ENCODE results near the gene MGAT5. TPM values are rescaled to one million over a fixed set of nuclear protein-coding genes. Genes with fewer than 3 reads are reported as not detected.

MGAT5 gene
- total RNA-seq, 4 donors from 2014 or later, result 47.4 to 56.4 (median 50.3) TPM

GRCh38 chr2:134441153-134441863 lies 187.4 kb downstream of the MGAT5 start:
- Histone ChIP-seq H3K27me3 (no peaks in the 10 kb centered on the region), H3K9me3 (no peaks in the 10 kb centered on the region), H3K4me1 (peaks cover 7 to 11% (median 9%) of the 10 kb centered on the region in 4 donors), H3K36me3 (peaks cover 6 to 62% (median 43%) of the 10 kb centered on the region in 4 donors), H3K27ac (replicated peaks in 1 of 4) (no peak overlapping the region), H3K4me3 (no peak overlapping the region)
- intact Hi-C loops (cut with DNase I), result no loop called here
- WGBS, result 98% methylated on average over 11 of the region's 11 CpGs
- TF ChIP-seq POLR2A (IDR thresholded peaks at IDR 0.05; ENCODE audit: low read depth) (no peak), EP300 (IDR thresholded peaks at IDR 0.05) (no peak), POLR2AphosphoS5 (IDR thresholded peaks at IDR 0.05) (no peak)
- TF ChIP-seq, protein P1, sequence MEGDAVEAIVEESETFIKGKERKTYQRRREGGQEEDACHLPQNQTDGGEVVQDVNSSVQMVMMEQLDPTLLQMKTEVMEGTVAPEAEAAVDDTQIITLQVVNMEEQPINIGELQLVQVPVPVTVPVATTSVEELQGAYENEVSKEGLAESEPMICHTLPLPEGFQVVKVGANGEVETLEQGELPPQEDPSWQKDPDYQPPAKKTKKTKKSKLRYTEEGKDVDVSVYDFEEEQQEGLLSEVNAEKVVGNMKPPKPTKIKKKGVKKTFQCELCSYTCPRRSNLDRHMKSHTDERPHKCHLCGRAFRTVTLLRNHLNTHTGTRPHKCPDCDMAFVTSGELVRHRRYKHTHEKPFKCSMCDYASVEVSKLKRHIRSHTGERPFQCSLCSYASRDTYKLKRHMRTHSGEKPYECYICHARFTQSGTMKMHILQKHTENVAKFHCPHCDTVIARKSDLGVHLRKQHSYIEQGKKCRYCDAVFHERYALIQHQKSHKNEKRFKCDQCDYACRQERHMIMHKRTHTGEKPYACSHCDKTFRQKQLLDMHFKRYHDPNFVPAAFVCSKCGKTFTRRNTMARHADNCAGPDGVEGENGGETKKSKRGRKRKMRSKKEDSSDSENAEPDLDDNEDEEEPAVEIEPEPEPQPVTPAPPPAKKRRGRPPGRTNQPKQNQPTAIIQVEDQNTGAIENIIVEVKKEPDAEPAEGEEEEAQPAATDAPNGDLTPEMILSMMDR (IDR thresholded peaks at IDR 0.05), result no peak
- DNase-seq (ENCODE audit: extremely low spot score), result no peak

- WGBS, result 86% methylated on average over 9 of the region's 11 CpGs
- Histone ChIP-seq H3K4me1 (peaks cover 7 to 16% (median 11%) of the 10 kb centered on the region in 4 donors), H3K36me3 (peaks cover 6 to 69% (median 50%) of the 10 kb centered on the region in 4 donors), H3K27ac (replicated peaks in 1 of 4) (no peak overlapping the region), H3K27me3 (no peaks in the 10 kb centered on the region), H3K4me3 (no peak overlapping the region), H3K9me3 (no peaks in the 10 kb centered on the region)
- TF ChIP-seq, protein P1 (IDR thresholded peaks at IDR 0.05), result no peak
- TF ChIP-seq EP300 (IDR thresholded peaks at IDR 0.05) (no peak), POLR2AphosphoS5 (IDR thresholded peaks at IDR 0.05) (no peak), POLR2A (IDR thresholded peaks at IDR 0.05; ENCODE audit: low read depth) (no peak)
- no peak for DNase-seq (ENCODE audit: extremely low spot score)
- intact Hi-C loops (cut with DNase I), result no loop called here
These were observed 190.1 kb downstream of the MGAT5 start for GRCh38 chr2:134443814-134444480.

DNA sequence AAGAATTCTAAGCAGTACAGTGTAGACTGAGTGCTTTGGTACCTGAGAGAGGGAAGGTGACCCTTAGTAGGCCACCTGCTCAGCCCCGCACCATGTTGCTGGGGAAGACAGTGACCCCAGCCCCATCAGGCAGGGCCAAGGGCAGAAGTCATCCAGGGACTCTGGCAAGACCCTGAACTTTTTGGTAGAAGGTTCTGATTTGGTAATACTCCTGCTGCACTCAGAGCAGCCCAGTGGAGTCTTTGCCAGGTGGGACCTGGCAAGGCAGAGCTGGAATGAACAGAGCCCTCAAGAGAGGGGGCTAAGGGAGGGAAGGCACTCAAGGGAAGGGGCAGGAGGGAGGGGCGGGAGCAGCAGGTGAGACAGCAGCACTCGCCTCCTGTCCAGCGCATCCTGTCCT lies 191.2 kb downstream of the MGAT5 start:
- TF ChIP-seq POLR2AphosphoS5 (IDR thresholded peaks at IDR 0.05), result no peak
- TF ChIP-seq, protein P1 (IDR thresholded peaks at IDR 0.05), result no peak
- TF ChIP-seq POLR2A (IDR thresholded peaks at IDR 0.05; ENCODE audit: low read depth), result no peak
- TF ChIP-seq EP300 (IDR thresholded peaks at IDR 0.05), result no peak
- Histone ChIP-seq H3K27ac (replicated peaks in 1 of 4) (no peak overlapping the region), H3K36me3 (peaks cover 6 to 78% (median 56%) of the 10 kb centered on the region in 4 donors), H3K9me3 (no peaks in the 10 kb centered on the region), H3K4me1 (peaks cover 7 to 16% (median 11%) of the 10 kb centered on the region in 4 donors), H3K4me3 (no peak overlapping the region), H3K27me3 (no peaks in the 10 kb centered on the region)
- DNase-seq (ENCODE audit: extremely low spot score), result no peak
- 100% methylated on average over 4 of the region's 4 CpGs for WGBS
- intact Hi-C loops (cut with DNase I), result no loop called here

DNA sequence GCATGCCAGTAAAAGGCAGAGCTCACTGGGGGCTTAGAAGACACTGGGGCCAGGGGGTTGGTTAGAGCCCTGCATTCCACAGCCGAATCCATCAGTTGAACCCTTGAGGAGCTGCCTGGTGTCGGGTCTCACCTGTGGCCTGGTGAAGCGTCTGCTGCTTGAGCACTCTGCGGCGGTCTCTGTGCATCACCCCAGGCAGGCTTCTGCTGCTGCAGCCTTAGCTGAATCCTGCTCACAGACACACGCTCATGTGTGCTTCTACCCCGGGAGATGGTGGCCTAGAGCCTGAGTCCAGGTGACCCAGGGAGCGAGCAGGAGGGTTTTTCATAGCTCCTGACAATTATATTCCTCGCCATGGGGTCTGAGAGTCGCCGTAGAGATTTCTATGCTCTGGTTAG lies 192.1 kb downstream of the MGAT5 start:
- H3K36me3 ChIP-seq, result peaks cover 6 to 75% (median 56%) of the 10 kb centered on the region in 4 donors
- intact Hi-C loops (cut with DNase I), result no loop called here

More for the DNA sequence above, 192.1 kb downstream of the MGAT5 start:
- DNase-seq (ENCODE audit: extremely low spot score), result no peak
- Histone ChIP-seq H3K27me3 (no peaks in the 10 kb centered on the region), H3K27ac (replicated peaks in 1 of 4) (no peak overlapping the region), H3K4me3 (no peak overlapping the region), H3K9me3 (no peaks in the 10 kb centered on the region), H3K4me1 (peaks cover 7 to 16% (median 11%) of the 10 kb centered on the region in 4 donors)
- 82% methylated on average over 11 of the region's 11 CpGs for WGBS
- TF ChIP-seq, protein P1 (IDR thresholded peaks at IDR 0.05), result no peak
- TF ChIP-seq EP300 (IDR thresholded peaks at IDR 0.05), result no peak
- TF ChIP-seq POLR2AphosphoS5 (IDR thresholded peaks at IDR 0.05), result no peak
- no peak for TF ChIP-seq POLR2A (IDR thresholded peaks at IDR 0.05; ENCODE audit: low read depth)
